ENCODE data around the gene SHISAL1.

SHISAL1 gene

GRCh38 chr22:44269117-44269498 lies 43.6 kb downstream of the SHISAL1 start:
- no peak for TF ChIP-seq CTCF (IDR thresholded peaks at IDR 0.05; ENCODE audit: low read length, missing control alignments)
- H3K4me3 ChIP-seq (replicated peaks; ENCODE audit: low read depth, low read length): no peak overlapping the region
- DNase-seq (ENCODE audit: low read depth): no peak

- no peak overlapping the region for H3K4me3 ChIP-seq (replicated peaks; ENCODE audit: low read depth, low read length)
- TF ChIP-seq CTCF (IDR thresholded peaks at IDR 0.05; ENCODE audit: low read length, missing control alignments): no peak
Observed at GRCh38 chr22:44268431-44269116, 44.2 kb downstream of the SHISAL1 start.

GRCh38 chr22:44267856-44268255 lies 44.9 kb downstream of the SHISAL1 start:
- DNase-seq (ENCODE audit: low read depth): no peak
- TF ChIP-seq CTCF (IDR thresholded peaks at IDR 0.05; ENCODE audit: low read length, missing control alignments): no peak
- H3K4me3 ChIP-seq (replicated peaks; ENCODE audit: low read depth, low read length): no peak overlapping the region

More at GRCh38 chr22:44268431-44269116, 44.2 kb downstream of the SHISAL1 start:
- DNase-seq (ENCODE audit: low read depth): no peak

- TF ChIP-seq CTCF (IDR thresholded peaks at IDR 0.05; ENCODE audit: low read length, missing control alignments): no peak
- no peak for DNase-seq (ENCODE audit: low read depth)
- no peak overlapping the region for H3K4me3 ChIP-seq (replicated peaks; ENCODE audit: low read depth, low read length)
Observed at GRCh38 chr22:44266796-44267760, 45.7 kb downstream of the SHISAL1 start.

GRCh38 chr22:44263547-44263946 lies 49.2 kb downstream of the SHISAL1 start:
- no peak for DNase-seq (ENCODE audit: low read depth)
- no peak for TF ChIP-seq CTCF (IDR thresholded peaks at IDR 0.05; ENCODE audit: low read length, missing control alignments)

GRCh38 chr22:44261861-44262595 lies 50.7 kb downstream of the SHISAL1 start:
- no peak for TF ChIP-seq CTCF (IDR thresholded peaks at IDR 0.05; ENCODE audit: low read length, missing control alignments)

More at GRCh38 chr22:44263547-44263946, 49.2 kb downstream of the SHISAL1 start:
- no peak overlapping the region for H3K4me3 ChIP-seq (replicated peaks; ENCODE audit: low read depth, low read length)

More at GRCh38 chr22:44261861-44262595, 50.7 kb downstream of the SHISAL1 start:
- DNase-seq (ENCODE audit: low read depth): no peak
- H3K4me3 ChIP-seq (replicated peaks; ENCODE audit: low read depth, low read length): no peak overlapping the region

Data from fibroblast of pulmonary artery (primary cell).